SK-MEL-5 (cell line): ENCODE data around the gene NEMF. TPM values are rescaled to one million over a fixed set of nuclear protein-coding genes. Genes with fewer than 3 reads are reported as not detected.
A peak's percentile ranks its signal among the peaks of the same experiment; 100 is the strongest.
"Not testable (repeated sequence)": the region's sequence is repeated elsewhere in the genome, so short reads cannot be mapped to it uniquely, and the experiment has no call there.

Experiments
- DNase-seq: peaks from one replicate; pipeline ENCODE4 v3.0.0-alpha.2; 2016; ENCODE audit warnings: low read depth, low spot score
- in situ Hi-C: cut with HindIII; loops from 2 replicates; pipeline ENCODE4 v1.10.0; 2016; ENCODE audit warnings: low sequenced_read_pairs, high pct_unique_total_duplicates, low pct_unique_long_range_greater_than_20kb
- polyA plus RNA-seq, 2 experiments: library from polyadenylated mRNA; depleted of rRNA; stranded (reverse); fragments of >200 nt; gene quantifications; 2 replicates each; pipeline ENCODE4 v1.2.3, GENCODE V29; 2015
- total RNA-seq: library from RNA; depleted of rRNA; stranded (reverse); fragments of >200 nt; shearing (Covaris generic); gene quantifications from 2 replicates; pipeline ENCODE4 v1.2.3, GENCODE V29; 2014; rRNA removed

The NEMF gene
- total RNA-seq = 54.8 and 56.0 TPM in 2 replicates
- polyA plus RNA-seq (2015; cell fraction: cytosol; rRNA removed) = 28.7 and 29.8 TPM in 2 replicates
- polyA plus RNA-seq (2015; cell fraction: nucleus; rRNA removed) = 131 and 207 TPM in 2 replicates

- in situ Hi-C loops = no loop called here
- DNase-seq = peak; percentile 92
Observed at GRCh38 chr14:49852301-49853157, at the start of gene NEMF. TSS of gene NEMF (minus strand) at chr14:49852788. CDS start at chr14:49852753, 35 bp downstream.

- in situ Hi-C loops = no loop called here
- no peak for DNase-seq
Observed at GRCh38 chr14:49900973-49901372, 48.4 kb upstream of the NEMF start.

GRCh38 chr14:49898485-49898884 lies 45.9 kb upstream of the NEMF start:
- no peak for DNase-seq
- in situ Hi-C loops = no loop called here

GRCh38 chr14:49897965-49898364 lies 45.4 kb upstream of the NEMF start:
- in situ Hi-C loops = no loop called here
- DNase-seq = no peak

GRCh38 chr14:49897414-49897813 lies 44.8 kb upstream of the NEMF start:
- no peak for DNase-seq
- in situ Hi-C loops = no loop called here

- DNase-seq = no peak
- in situ Hi-C loops = no loop called here
Observed at GRCh38 chr14:49896966-49897365, 44.4 kb upstream of the NEMF start.

- DNase-seq, in situ Hi-C loops: not testable (repeated sequence)
Observed at GRCh38 chr14:49896272-49896671, 43.7 kb upstream of the NEMF start.

GRCh38 chr14:49895480-49895879 lies 42.9 kb upstream of the NEMF start:
- in situ Hi-C loops = no loop called here
- DNase-seq = peak; percentile 22

- in situ Hi-C loops, DNase-seq: not testable (repeated sequence)
Observed at GRCh38 chr14:49894214-49895107, 41.9 kb upstream of the NEMF start.

GRCh38 chr14:49893309-49894213 lies 41.0 kb upstream of the NEMF start:
- DNase-seq = peak; percentile 28
- in situ Hi-C loops = no loop called here

GRCh38 chr14:49892636-49893308 lies 40.2 kb upstream of the NEMF start, which contains the start of gene ARF6:
TSS of gene ARF6 (plus strand) at chr14:49893082. CDS start at chr14:49893737, 655 bp downstream.
- in situ Hi-C loops = no loop called here
- peak; percentile 97 for DNase-seq

- peak; percentile 88 for DNase-seq
- in situ Hi-C loops = no loop called here
Observed at GRCh38 chr14:49892301-49892635, 39.7 kb upstream of the NEMF start.

GRCh38 chr14:49888293-49888692 lies 35.7 kb upstream of the NEMF start:
- in situ Hi-C loops = no loop called here
- no peak for DNase-seq

- in situ Hi-C loops = no loop called here
- no peak for DNase-seq
Observed at GRCh38 chr14:49886523-49886922, 33.9 kb upstream of the NEMF start.

GRCh38 chr14:49882826-49883694 lies 30.5 kb upstream of the NEMF start:
- in situ Hi-C loops = no loop called here
- no peak for DNase-seq
